Upper lobe of left lung (tissue), 4 donors: ENCODE measurements around the gene YLPM1.
"Not testable (repeated sequence)": the region's sequence is repeated elsewhere in the genome, so short reads cannot be mapped to it uniquely, and the experiment has no call there.

Source experiments
- EP300 ChIP-seq, 4 donors: sonication (generic); formaldehyde crosslinking; IDR thresholded peaks; one replicate each; pipeline ENCODE4 v1.5.1; 2017; ENCODE audit warnings: antibody characterized with exemption in 4 of 4, control low read depth in 2 of 4
- POLR2A ChIP-seq, 4 donors: fragments of 450-650 bp; IDR thresholded peaks; one replicate each; pipeline ENCODE4 v1.5.1; 2016 to 2017; ENCODE audit warnings: antibody characterized with exemption in 4 of 4, mild to moderate bottlenecking in 2 of 4

DNA sequence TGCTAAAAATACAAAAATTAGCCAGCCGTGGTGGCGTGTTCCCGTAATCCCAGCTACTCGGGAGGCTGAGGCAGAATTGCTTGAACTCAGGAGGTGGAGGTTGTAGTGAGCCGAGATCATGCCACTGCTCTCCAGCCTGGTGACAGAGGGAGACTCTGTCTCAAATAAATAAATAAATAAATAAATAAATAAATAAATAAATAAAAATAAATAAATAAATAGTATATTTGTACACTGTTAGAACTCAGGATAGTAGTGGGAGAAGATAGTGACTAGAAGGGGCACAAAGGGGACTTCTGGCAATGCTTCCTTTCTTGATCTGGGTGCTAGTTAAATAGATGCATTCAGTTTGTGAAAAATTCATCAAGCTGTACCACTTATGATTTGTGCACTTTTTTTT, 4.6 kb upstream of the YLPM1 start:
- not testable (repeated sequence) for TF ChIP-seq EP300, POLR2A (IDR thresholded peaks at IDR 0.05)
